ENCODE measurements around the gene RBMS1. TPM values are rescaled to one million over a fixed set of nuclear protein-coding genes. Genes with fewer than 3 reads are reported as not detected.

Gene RBMS1
- polyA plus RNA-seq, 2 of the 4 experiments (the other 2 are of a cell fraction): 51.9 to 108 TPM

- no peak for FAIRE-seq
Measured at GRCh38 chr2:160309585-160309984, 184.0 kb downstream of the RBMS1 start.

GRCh38 chr2:160308915-160309314 is 184.7 kb downstream of the RBMS1 start:
- ATAC-seq (peak in 1 of 2 experiments; percentile 41; a peak in 4 of 6 replicates), FAIRE-seq (no peak), DNase-seq (ENCODE audit: low read depth in 1 of 2, low spot score in 1 of 2) (no peak)
- Histone ChIP-seq H3K9me3 (no peaks in the 10 kb centered on the region), H3K4me1 (peaks cover 21% of the 10 kb centered on the region), H3K4me3 (no peak overlapping the region), H3K4me2 (no peak overlapping the region), H3K27ac (no peak overlapping the region)
- WGBS (ENCODE audit: missing lambda C conversion rate): 96% methylated on average over 5 of the region's 5 CpGs
- no peak for TF ChIP-seq TFCP2L1 (CRISPR knock-in tag; IDR thresholded peaks at IDR 0.05)
- no peak for TF ChIP-seq RAD21 (conservative IDR thresholded peaks at IDR 0.05 in 1 of 2, IDR thresholded peaks at IDR 0.05 in 1 of 2)
- no peak for TF ChIP-seq PBX3 (IDR thresholded peaks at IDR 0.05)
- TF ChIP-seq SMC3 (IDR thresholded peaks at IDR 0.05): no peak
- no peak for TF ChIP-seq ELK1 (IDR thresholded peaks at IDR 0.05; ENCODE audit: low read depth, low read length)
- TF ChIP-seq PHF8 (IDR thresholded peaks at IDR 0.05; ENCODE audit: borderline replicate concordance, low read depth): no peak
- TF ChIP-seq TP53 (CRISPR knock-in tag; IDR thresholded peaks at IDR 0.05): no peak
- no peak for TF ChIP-seq E2F6 (IDR thresholded peaks at IDR 0.05; ENCODE audit: borderline replicate concordance, low read depth)
- TF ChIP-seq CBX8 (IDR thresholded peaks at IDR 0.05): no peak
- no peak for TF ChIP-seq ZFP36 (IDR thresholded peaks at IDR 0.05; ENCODE audit: borderline replicate concordance, partially characterized antibody)
- TF ChIP-seq CEBPB (IDR thresholded peaks at IDR 0.05): no peak
- POLR2A ChIA-PET: no interaction called here
- CTCF ChIA-PET: interaction anchor here (0.7 to 1.6 kb wide), 4 partner anchors 13 to 96 kb away, joined by 3 to 6 read pairs (median 4); no protein-coding TSS in a partner anchor

More at GRCh38 chr2:160309585-160309984, 184.0 kb downstream of the RBMS1 start:
- TF ChIP-seq POLR2A (IDR thresholded peaks at IDR 0.05; ENCODE audit: low read length) (no peak), NR3C1 (IDR thresholded peaks at IDR 0.05) (no peak), NFE2L2 (conservative IDR thresholded peaks at IDR 0.05; ENCODE audit: low read length) (no peak), CHD4 (IDR thresholded peaks at IDR 0.05; ENCODE audit: borderline replicate concordance) (no peak), EHF (CRISPR knock-in tag; IDR thresholded peaks at IDR 0.05) (no peak), PHF8 (IDR thresholded peaks at IDR 0.05; ENCODE audit: borderline replicate concordance, low read depth) (no peak), KDM5A (IDR thresholded peaks at IDR 0.05) (no peak), GATA3 (IDR thresholded peaks at IDR 0.05; ENCODE audit: borderline replicate concordance) (no peak), FOSB (CRISPR knock-in tag; IDR thresholded peaks at IDR 0.05) (no peak), ELK1 (IDR thresholded peaks at IDR 0.05; ENCODE audit: low read depth, low read length) (no peak), HOXB13 (CRISPR knock-in tag; IDR thresholded peaks at IDR 0.05; ENCODE audit: low read depth) (no peak), ZSCAN20 (CRISPR knock-in tag; IDR thresholded peaks at IDR 0.05) (no peak), RNF2 (IDR thresholded peaks at IDR 0.05; ENCODE audit: borderline replicate concordance, low read depth) (no peak), CHD2 (IDR thresholded peaks at IDR 0.05; ENCODE audit: low read length, partially characterized antibody) (no peak), USF2 (IDR thresholded peaks at IDR 0.05) (no peak), RFX5 (IDR thresholded peaks at IDR 0.05) (no peak)
- ATAC-seq: peak in 1 of 2 experiments; percentile 13; a peak in 1 of 6 replicates
- POLR2A ChIA-PET: no interaction called here
- CTCF ChIA-PET: interaction anchor here (1.5 to 1.6 kb wide), 3 partner anchors 13 to 57 kb away, joined by 4 to 6 read pairs (median 5); no protein-coding TSS in a partner anchor
- Histone ChIP-seq H3K9me3 (no peaks in the 10 kb centered on the region), H3K4me3 (no peak overlapping the region), H3K4me1 (peaks cover 21% of the 10 kb centered on the region), H3K4me2 (no peak overlapping the region), H3K27ac (peak overlapping the region in 1 of 2 experiments; percentile 4; a peak in 1 of 6 replicates)
- DNase-seq (ENCODE audit: low read depth in 1 of 2, low spot score in 1 of 2): no peak
